HEK293 (cell line): ENCODE data around the gene SHROOM4.

Source experiments
- CTCF ChIP-seq: fragments of 450-650 bp; formaldehyde crosslinking; IDR thresholded peaks from 2 replicates; pipeline ENCODE4 v1.5.1; 2016; ENCODE audit warnings: missing biosample characterization, missing genetic modification characterization
- ZNF280C ChIP-seq: fragments of 450-650 bp; formaldehyde crosslinking; IDR thresholded peaks from 2 replicates; pipeline ENCODE4 v1.5.1; 2016; ENCODE audit warnings: missing biosample characterization, missing genetic modification characterization
- ZNF513 ChIP-seq: fragments of 450-650 bp; IDR thresholded peaks from 2 replicates; pipeline ENCODE4 v1.5.1; 2018; ENCODE audit warnings: missing biosample characterization, missing genetic modification characterization
- ZSCAN18 ChIP-seq: fragments of 450-650 bp; formaldehyde crosslinking; IDR thresholded peaks from 2 replicates; pipeline ENCODE4 v1.5.1; 2016; ENCODE audit warnings: missing biosample characterization, missing genetic modification characterization

GRCh38 chrX:50677789-50678188, 136.2 kb downstream of the SHROOM4 start:
- TF ChIP-seq ZNF513 (tag by site-specific recombination) (no peak), ZNF280C (tag by site-specific recombination) (no peak), ZSCAN18 (tag by site-specific recombination) (no peak), CTCF (no peak)
